Thyroid gland (tissue), 4 donors: ENCODE data around the gene WDR75.

ENCODE experiments used
- POLR2A ChIP-seq, 2 donors: fragments of 450-650 bp; IDR thresholded peaks; one replicate each; pipeline ENCODE4 v1.6.1; 2017; ENCODE audit warnings: antibody characterized with exemption in 2 of 2, mild to moderate bottlenecking in 2 of 2, moderate library complexity in 1 of 2
- TF ChIP-seq, protein P1 (sequence below), 6 experiments: fragments of 200-600 bp in 3 of 6; fragments of 450-650 bp in 3 of 6; sonication (generic) in 3 of 6; IDR thresholded peaks; one replicate each; pipeline ENCODE4 v1.5.1; 2016 to 2019; ENCODE audit warnings: antibody characterized with exemption in 6 of 6, mild to moderate bottlenecking in 2 of 6, inconsistent platforms in 1 of 6, moderate library complexity in 1 of 6

DNA sequence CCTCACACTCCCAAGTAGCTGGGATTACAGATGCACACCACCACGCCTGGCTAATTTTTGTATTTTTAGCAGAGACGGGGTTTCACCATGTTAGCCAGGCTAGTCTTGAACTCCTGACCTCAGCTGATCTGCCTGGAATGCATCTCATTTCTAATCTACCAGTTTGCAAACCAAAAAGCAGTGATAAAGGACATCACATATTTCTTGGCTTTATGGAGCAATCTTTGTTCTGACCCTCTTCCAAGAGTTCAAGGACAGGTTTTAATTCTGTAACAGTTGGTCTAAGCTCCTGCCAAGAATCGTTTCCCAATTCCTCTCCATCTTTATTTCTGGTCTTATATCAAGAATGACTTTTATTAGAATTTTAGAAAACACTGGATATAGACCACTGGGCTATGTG is 71.6 kb downstream of the WDR75 start:
- TF ChIP-seq, protein P1, sequence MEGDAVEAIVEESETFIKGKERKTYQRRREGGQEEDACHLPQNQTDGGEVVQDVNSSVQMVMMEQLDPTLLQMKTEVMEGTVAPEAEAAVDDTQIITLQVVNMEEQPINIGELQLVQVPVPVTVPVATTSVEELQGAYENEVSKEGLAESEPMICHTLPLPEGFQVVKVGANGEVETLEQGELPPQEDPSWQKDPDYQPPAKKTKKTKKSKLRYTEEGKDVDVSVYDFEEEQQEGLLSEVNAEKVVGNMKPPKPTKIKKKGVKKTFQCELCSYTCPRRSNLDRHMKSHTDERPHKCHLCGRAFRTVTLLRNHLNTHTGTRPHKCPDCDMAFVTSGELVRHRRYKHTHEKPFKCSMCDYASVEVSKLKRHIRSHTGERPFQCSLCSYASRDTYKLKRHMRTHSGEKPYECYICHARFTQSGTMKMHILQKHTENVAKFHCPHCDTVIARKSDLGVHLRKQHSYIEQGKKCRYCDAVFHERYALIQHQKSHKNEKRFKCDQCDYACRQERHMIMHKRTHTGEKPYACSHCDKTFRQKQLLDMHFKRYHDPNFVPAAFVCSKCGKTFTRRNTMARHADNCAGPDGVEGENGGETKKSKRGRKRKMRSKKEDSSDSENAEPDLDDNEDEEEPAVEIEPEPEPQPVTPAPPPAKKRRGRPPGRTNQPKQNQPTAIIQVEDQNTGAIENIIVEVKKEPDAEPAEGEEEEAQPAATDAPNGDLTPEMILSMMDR (IDR thresholded peaks at IDR 0.05): no peak
- no peak for TF ChIP-seq POLR2A (IDR thresholded peaks at IDR 0.05)
